ENCODE results near the gene SLC66A3.

GRCh38 chr2:11147263-11147662 is 8.0 kb upstream of the SLC66A3 start:
- no peak for TF ChIP-seq CTCF (IDR thresholded peaks at IDR 0.05)
- no peak for TF ChIP-seq POLR2AphosphoS5 (IDR thresholded peaks at IDR 0.05; ENCODE audit: insufficient read depth in 1 of 2, low read depth in 1 of 2)
- TF ChIP-seq POLR2A (IDR thresholded peaks at IDR 0.05): no peak
